GM21447 (cell line): Measurements from ENCODE around the gene AHDC1.
"Not testable (repeated sequence)": the region's sequence is repeated elsewhere in the genome, so short reads cannot be mapped to it uniquely, and the experiment has no call there.

Experiments
- ATAC-seq: cut with Tn5 transposase; IDR thresholded peaks from one replicate; pipeline ENCODE4 v1.9.1; 2021; ENCODE audit not compliant: unreplicated experiment

The AHDC1 gene

GRCh38 chr1:27603681-27604578, at the start of gene AHDC1:
Gene AHDC1, minus strand, starts transcription at chr1:27604144. Its CDS starts 52,029 bp downstream, at chr1:27552115.
- peak; percentile 45 for ATAC-seq

DNA sequence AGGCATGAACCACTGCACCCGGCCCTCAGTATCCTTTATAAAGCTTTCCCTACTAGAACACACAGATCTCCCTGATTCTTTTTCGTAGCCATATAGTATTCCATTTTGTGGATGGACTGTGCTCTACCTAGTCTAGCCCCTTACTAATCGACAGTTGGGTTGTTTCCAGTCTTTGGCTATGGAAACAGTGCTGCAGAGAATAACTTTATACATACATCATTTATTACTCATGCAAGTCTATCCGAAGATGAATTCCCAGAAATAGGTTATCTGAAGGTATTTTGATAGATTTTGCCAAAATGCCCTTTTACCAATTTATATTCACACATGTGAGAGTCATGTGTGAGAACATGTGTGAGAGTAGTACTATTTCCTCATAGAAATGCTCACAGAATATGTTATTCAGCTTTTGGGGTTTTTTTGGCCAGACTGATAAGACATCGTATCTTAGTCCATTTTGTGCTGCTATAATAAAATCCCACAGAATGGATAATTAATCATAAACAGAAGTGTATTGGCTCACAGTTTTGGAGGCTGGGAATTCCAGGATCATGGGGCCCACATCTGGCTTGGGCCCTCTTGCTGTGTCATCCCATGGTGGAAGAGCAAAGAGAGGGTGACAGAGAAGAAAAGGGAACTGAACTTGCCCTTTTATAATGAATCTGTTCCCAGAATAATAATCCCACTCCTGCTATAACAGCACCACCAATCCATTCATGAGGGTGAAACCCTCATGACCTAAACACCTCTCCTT, 48.3 kb upstream of the AHDC1 start:
- ATAC-seq, result no peak

GRCh38 chr1:27650539-27651175, 46.7 kb upstream of the AHDC1 start:
- no peak for ATAC-seq

GRCh38 chr1:27650171-27650538, 46.2 kb upstream of the AHDC1 start:
- no peak for ATAC-seq

DNA sequence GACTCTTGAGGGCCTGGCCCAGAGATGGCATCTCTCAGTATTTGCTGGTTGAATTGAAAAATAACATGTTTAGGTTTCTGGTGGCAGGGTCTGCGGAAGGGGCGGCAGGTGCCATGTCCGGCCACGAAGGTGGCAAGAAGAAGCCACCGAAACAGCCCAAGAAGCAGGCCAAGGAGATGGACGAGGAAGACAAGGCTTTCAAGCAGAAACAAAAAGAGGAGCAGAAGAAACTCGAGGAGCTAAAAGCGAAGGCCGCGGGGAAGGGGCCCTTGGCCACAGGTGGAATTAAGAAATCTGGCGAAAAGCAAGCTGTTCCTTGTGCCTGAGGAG, 45.3 kb upstream of the AHDC1 start:
- no peak for ATAC-seq

DNA sequence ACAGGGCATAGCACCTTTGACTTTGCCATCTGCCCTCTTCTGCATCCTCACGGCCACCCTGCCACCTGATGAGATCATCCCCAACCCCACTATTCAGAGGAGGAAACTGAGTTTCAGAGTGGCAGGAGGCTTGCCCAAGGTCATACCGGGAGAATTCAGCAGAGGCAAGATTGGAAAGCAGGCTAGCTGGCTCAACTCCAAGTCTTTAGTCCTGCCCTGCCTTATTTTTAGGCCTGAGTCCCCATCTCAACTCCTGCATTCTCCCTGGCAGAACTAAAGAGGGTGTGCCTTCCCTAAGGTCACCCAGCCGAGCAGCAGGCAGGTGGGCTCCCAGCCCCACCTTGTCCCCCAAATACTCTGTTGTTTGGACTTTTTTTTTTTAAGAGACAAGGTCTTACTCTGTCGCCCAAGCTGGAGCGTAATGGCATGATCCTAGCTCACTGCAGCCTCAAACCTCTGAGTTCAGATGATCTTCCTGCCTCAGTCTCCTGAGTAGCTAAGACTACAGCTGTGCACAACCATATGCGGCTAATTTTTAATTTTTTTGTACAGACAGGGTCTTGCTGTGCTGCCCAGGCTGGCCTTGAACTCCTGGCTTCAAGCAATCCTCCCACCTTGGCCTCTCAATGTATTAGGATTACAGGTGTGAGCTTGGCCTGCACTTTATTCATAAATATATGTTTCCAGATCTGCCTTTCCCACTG, 44.8 kb upstream of the AHDC1 start:
- ATAC-seq, result no peak

- ATAC-seq, result no peak
These were observed 43.4 kb upstream of the AHDC1 start for GRCh38 chr1:27647328-27647727.

DNA sequence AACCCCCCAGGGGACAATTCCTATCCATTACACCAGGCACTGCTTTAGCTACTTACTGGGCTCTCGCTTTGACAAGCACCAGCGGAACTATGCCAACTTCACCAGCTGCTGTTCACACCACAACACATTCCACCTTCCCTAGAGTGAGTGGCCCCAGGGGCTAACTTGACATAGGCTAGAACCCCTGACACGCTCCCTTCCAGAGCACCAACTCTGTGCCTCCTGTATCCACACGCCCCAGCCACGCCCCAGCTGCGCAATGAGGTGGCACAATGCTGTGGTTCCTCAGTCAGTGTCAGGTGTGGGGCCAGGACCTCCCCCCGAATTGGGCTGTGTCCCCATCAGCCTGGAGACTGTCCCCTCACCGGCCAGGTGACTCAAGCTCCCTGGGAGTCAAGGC, 42.7 kb upstream of the AHDC1 start:
- no peak for ATAC-seq

DNA sequence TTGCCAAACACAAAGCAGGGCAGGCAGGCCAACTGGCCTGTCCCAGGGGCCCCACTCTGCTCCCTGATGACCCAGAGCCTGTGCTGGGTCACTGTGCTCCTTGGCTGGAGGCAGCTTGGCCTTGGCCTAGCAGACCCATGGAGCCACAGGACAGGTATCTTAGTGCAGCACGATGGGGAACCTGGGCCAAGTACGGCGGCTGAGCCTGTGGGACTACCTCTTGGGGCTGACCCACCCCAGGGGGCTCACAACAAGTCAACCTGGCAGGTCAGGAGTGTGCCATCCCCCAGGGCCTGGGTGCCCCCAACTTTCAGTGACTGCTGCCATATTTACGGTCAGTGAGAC, 41.1 kb upstream of the AHDC1 start:
- ATAC-seq, result no peak

GRCh38 chr1:27644369-27645070, 40.6 kb upstream of the AHDC1 start:
- no peak for ATAC-seq

DNA sequence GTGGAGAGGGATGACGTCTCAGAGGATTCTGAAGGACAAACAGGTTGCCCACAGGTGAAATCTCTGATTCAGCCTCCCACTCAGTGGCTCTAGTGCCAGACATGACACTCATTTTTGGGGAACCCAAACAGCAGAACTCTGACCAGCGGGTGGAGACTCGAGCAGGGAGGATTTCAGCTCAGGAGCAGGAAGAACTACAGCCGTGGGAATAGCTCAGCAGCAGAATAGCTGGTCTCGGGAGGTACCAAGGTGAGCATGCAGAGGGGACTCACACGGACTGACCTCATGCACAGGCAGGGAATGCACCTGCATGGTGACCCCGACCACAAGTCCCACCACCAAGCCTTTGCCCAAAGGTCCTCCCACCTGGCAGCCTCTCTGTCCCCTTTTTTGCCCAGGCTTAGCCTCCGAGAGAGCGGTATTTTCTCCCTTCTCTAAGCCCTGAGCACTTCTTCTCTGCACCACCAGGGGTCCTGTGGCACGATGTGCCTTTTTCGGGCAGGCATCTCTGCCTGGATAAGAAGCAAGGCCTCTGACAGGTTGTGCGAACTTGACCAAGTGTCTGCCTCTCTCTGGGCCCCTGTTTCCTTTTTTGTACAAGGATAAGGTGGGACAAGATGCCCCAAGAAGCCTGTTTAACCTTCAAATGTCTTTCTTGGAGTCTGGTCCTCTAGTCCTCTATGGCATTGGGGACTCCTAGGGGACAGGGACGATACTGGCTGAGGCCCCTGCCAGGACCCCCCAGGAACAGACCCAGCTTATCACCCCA, 39.8 kb upstream of the AHDC1 start:
- no peak for ATAC-seq

DNA sequence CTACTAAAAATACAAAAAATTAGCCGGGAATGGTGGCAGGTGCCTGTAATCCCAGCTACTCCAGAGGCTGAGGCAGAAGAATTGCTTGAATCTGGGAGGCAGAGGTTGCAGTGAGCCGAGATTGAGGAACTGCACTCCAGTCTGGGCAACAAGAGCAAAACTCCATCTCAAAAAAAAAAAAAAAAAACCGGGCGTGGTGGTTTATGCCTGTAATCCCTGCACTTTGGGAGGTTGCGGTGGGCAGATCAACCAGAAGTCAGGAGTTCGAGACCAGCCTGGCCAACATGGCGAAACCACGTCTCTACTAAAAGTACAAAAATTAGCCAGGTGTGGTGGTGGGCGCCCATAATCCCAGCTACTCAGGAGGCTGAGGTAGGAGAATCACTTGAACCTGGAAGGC, 36.6 kb upstream of the AHDC1 start:
- not testable (repeated sequence) for ATAC-seq

GRCh38 chr1:27638805-27639204, 34.9 kb upstream of the AHDC1 start:
- no peak for ATAC-seq

DNA sequence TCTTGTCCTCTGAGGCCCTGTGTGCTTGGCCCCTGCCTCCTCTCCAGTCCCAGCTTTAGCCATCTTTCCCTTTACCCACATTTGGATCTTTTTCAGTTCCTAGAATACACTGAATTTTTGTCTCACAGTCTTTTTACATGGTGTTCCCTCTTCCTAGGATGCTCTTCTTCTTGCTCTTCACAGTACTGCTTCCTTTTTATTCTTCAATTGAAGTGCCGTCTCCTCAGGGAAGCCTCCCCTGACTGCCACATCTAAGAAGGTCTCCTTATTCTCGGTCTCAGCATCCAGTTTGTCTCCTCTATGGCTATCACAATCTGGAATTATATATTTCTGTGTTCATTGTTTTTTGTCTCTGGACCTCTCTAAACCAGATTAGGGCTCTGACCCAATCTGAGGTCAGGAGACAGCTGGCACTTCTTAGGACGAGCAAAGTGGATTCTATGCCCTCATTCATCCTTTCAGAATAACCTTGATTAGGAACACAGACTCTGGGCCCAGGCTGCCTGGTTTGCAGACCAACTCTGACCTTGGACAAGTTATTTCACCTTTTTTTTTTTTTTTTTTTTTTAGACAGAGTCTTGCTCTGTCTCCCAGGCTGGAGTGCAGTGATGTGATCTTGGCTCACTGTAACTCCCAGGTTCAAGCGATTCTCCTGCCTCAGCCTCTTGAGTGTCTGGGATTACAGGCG, 34.2 kb upstream of the AHDC1 start:
- ATAC-seq, result no peak

DNA sequence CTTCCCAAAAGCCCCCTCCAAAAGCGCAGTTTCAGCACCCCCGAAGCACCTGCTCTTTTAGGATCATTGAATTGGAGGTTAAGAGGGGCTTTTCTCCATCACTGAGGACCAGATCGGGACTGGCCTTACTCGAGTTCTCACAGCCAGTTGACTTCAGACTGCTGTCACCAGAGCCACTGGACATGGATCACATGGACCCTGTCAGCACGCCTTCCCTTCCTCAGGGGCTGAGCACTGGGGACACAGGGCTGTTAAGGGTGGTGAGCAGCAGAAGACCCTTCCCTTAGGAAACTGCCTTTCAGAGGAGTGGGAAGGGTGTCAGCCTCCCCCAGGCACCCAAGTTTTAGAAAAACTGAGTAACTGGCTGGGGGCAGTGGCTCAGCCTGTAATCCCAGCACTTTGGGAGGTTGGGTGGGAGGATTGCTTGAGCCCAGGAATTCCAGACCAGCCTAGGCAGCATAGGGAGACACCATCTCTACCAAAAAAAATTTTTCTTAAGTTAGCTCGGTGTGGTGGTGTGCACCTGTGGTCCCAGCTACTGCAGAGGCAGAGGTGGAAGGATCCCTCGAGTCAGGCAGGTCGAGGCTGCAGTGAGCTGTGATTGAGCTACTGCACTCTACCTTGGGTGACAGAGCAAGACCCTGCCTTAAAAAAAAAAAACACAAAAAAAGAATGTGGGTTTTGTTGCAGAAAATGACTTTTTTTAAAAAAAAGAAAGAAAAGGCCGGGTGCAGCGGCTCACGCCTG, 31.6 kb upstream of the AHDC1 start:
- no peak for ATAC-seq

- ATAC-seq, result no peak
These were observed 31.0 kb upstream of the AHDC1 start, which contains the start of gene FGR for GRCh38 chr1:27634985-27635367. Gene FGR, minus strand, starts transcription at chr1:27635185. Its CDS starts 11,269 bp downstream, at chr1:27623916.

DNA sequence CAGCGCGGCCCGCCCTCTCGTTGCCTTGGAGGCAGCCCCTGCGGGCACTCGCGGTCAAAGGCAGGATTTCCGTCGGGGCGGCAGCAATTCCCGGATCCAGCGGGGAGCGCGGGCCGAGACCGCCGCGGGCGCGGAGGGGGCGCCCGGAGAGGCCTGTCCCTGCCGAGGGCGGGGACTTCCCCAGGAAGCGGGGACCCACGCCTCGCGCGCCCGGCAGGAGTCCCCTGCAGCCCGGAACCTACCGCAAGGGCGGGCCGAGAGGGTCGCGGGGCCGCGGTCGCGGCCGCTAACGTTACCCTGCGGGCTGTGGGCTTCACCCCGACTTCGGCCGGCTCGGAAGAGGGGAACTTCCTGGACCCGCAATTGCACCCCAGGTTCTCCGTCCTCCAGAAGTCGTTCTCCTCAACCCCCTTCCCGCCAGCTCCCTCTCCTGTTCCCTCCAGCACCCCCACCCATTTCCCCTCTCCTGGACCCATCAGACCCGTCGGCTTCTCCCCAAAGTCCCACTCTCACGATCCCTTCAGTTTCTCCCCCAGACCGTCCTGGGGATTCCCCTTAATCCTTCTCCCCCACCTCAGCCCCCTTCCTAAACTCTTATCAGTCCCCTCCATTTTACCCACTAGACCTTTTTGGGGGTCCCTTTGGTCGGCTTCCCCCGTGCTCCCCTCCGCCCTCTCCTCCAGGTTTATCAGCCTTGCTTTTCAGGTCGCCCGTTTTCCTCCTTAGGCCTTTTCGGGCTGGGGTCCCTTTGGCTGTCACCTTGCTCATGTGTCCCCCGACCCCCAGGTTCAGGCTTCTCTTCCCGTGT, 30.4 kb upstream of the AHDC1 start:
- no peak for ATAC-seq

DNA sequence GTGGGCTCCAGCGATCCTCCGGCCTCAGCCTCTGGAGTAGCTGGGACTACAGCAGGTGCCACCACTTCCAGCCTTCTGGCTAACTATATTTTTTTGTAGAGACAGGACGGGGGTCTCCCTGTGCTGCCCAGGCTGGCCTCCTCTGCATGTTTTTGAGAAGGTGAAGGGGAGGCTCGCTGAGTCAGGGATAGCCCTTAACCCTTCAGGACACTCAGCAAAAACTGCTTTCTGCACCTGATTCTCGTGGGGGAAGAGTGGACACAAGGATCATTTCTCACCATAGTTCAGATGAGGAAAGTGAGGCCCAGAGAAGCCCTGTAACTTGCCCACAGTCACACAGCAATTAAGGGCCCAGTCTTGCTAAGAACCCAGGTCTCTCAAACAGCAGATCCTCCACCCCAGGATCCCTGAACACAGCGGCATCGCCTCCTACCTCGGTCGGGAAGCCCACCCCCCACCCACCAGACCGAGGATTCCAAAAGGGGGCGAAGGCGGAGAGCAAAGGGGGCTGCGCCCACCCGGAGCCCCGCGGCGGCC, 29.8 kb upstream of the AHDC1 start:
- ATAC-seq, result no peak
